Transverse colon (tissue), 4 donors: ENCODE data around the gene MGARP. TPM values are rescaled to one million over a fixed set of nuclear protein-coding genes. Genes with fewer than 3 reads are reported as not detected.

Experiments
- DNase-seq: peaks from one replicate; pipeline ENCODE4 v3.0.0-alpha.2; 2019
- H3K27ac ChIP-seq, 4 donors: fragments of 200-600 bp; sonication (generic); 2 replicates each; pipeline ENCODE4 v1.5.1; 2016 to 2018; ENCODE audit warnings: inconsistent platforms in 4 of 4
- H3K27me3 ChIP-seq: fragments of 200-600 bp; sonication (generic); 2 replicates; pipeline ENCODE4 v1.5.1; 2017; ENCODE audit warnings: inconsistent platforms
- H3K36me3 ChIP-seq, 4 donors: fragments of 200-600 bp; sonication (generic); 2 replicates each; pipeline ENCODE4 v1.5.1; 2017 to 2019; ENCODE audit warnings: inconsistent platforms in 4 of 4
- H3K4me1 ChIP-seq, 4 donors: fragments of 200-600 bp; sonication (generic); 2 replicates each; pipeline ENCODE4 v1.5.1; 2017 to 2020; ENCODE audit warnings: inconsistent platforms in 4 of 4
- H3K4me3 ChIP-seq, 4 donors: fragments of 200-600 bp; sonication (generic); 1 replicate in 1 of 4; 2 replicates in 3 of 4; pipeline versions ENCODE4 v1.5.1 to v1.6.1; 2017 to 2019; ENCODE audit warnings: inconsistent platforms in 4 of 4
- H3K9me3 ChIP-seq, 2 donors: fragments of 200-600 bp; sonication (generic); 2 replicates each; pipeline ENCODE4 v1.5.1; 2017 to 2019; ENCODE audit warnings: inconsistent platforms in 2 of 2
- EP300 ChIP-seq: sonication (generic); formaldehyde crosslinking; IDR thresholded peaks from one replicate; pipeline ENCODE4 v1.6.1; 2017; ENCODE audit warnings: antibody characterized with exemption, low read depth
- POLR2A ChIP-seq: fragments of 450-650 bp; IDR thresholded peaks from one replicate; pipeline ENCODE4 v1.6.1; 2016; ENCODE audit warnings: antibody characterized with exemption, mild to moderate bottlenecking, moderate library complexity
- POLR2AphosphoS5 ChIP-seq, 3 donors: sonication (generic); formaldehyde crosslinking; IDR thresholded peaks; one replicate each; pipeline ENCODE4 v1.6.1; 2016; ENCODE audit warnings: antibody characterized with exemption in 3 of 3
- WGBS, 2 donors: methylation state at CpG; one replicate each; pipeline ENCODE4 v1.1.5; 2018; ENCODE audit warnings: low coverage in 1 of 2; 5-methylcytosine and 5-hydroxymethylcytosine counted together
- in situ Hi-C, 4 donors: fragments of 200-750 bp; cut with MboI; loops; one replicate each; pipeline versions ENCODE4 v1.15.0 to v1.15.1; 2017; ENCODE audit warnings: low sequenced_read_pairs in 3 of 4, low pct_ligation_motif_present in 1 of 4, low pct_unique_long_range_greater_than_20kb in 1 of 4
- intact Hi-C: fragments of 100-400 bp; cut with DNase I; formaldehyde crosslinking; loops from one replicate; pipeline ENCODE4 v1.15.1; 2023; ENCODE audit warnings: low total_unique reads
- total RNA-seq, 4 donors: library from RNA; depleted of rRNA; stranded (reverse); fragments of >200 nt; gene quantifications; one replicate each; pipeline ENCODE4 v1.1.0, GENCODE V29; 2016
- TF ChIP-seq, protein P1 (sequence below), 5 experiments: fragments of 200-600 bp in 3 of 5; fragments of 450-650 bp in 2 of 5; sonication (generic) in 3 of 5; IDR thresholded peaks; 1 replicate in 2 of 5; 2 replicates in 3 of 5; pipeline ENCODE4 v1.5.1; 2016 to 2017; ENCODE audit warnings: antibody characterized with exemption in 5 of 5, inconsistent platforms in 3 of 5, mild to moderate bottlenecking in 2 of 5, moderate library complexity in 1 of 5

MGARP gene
- total RNA-seq, 4 donors from 2014 or later = 0.64 to 3.4 (median 0.82) TPM; not detected in 1

DNA sequence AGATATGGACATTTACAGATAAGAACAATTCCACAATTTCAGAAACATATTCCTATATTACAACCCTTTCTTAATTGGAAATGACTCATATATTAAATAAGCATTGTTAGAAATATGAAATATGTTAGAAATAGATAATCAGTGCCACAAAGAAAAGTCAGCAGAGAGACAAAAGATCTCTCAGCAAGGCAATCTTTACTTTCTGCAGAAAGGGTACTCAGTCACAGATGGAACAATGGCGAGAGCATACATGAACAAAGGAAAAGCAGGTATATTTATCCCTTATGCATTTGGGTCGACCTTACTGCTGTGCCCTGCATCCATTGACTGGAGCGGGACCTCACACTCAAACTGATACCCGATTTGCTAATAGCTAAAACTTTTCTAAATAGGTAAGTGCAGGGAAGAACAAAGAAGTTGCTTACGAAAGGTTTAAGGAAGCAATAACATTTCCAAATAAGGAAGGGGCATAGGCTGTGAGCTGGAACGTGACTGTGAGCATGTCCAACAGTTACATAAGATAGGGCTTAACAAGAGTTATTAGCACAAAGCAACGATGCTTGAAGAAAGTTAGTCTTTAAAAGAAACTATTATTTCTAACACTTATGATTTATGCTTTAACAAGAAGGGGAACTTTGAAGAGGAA lies 40.8 kb downstream of the MGARP start:
- Histone ChIP-seq H3K27ac (no peak overlapping the region), H3K4me3 (no peak overlapping the region), H3K4me1 (peaks cover 0 to 9% (median 0%) of the 10 kb centered on the region in 4 donors), H3K27me3 (no peaks in the 10 kb centered on the region), H3K9me3 (peaks cover 0 to 5% of the 10 kb centered on the region in 2 donors), H3K36me3 (no peaks in the 10 kb centered on the region)
- 79 to 82% methylated on average over 7 of the region's 7 CpGs for WGBS, 2 donors
- DNase-seq = no peak
- intact Hi-C loops = no loop called here
- TF ChIP-seq, protein P1, sequence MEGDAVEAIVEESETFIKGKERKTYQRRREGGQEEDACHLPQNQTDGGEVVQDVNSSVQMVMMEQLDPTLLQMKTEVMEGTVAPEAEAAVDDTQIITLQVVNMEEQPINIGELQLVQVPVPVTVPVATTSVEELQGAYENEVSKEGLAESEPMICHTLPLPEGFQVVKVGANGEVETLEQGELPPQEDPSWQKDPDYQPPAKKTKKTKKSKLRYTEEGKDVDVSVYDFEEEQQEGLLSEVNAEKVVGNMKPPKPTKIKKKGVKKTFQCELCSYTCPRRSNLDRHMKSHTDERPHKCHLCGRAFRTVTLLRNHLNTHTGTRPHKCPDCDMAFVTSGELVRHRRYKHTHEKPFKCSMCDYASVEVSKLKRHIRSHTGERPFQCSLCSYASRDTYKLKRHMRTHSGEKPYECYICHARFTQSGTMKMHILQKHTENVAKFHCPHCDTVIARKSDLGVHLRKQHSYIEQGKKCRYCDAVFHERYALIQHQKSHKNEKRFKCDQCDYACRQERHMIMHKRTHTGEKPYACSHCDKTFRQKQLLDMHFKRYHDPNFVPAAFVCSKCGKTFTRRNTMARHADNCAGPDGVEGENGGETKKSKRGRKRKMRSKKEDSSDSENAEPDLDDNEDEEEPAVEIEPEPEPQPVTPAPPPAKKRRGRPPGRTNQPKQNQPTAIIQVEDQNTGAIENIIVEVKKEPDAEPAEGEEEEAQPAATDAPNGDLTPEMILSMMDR (IDR thresholded peaks at IDR 0.05) = no peak
- TF ChIP-seq EP300 = no peak
- TF ChIP-seq POLR2A = no peak
- no peak for TF ChIP-seq POLR2AphosphoS5 (IDR thresholded peaks at IDR 0.05)
- in situ Hi-C loops = loop anchor here in 1 of 4 donors (10.0 kb wide), 1 partner anchor 56 kb away; no protein-coding TSS in a partner anchor

- no peak overlapping the region for H3K4me3 ChIP-seq
- no peak for DNase-seq
- TF ChIP-seq, protein P1 (IDR thresholded peaks at IDR 0.05) = no peak
- TF ChIP-seq POLR2A (no peak), EP300 (no peak), POLR2AphosphoS5 (IDR thresholded peaks at IDR 0.05) (no peak)
- intact Hi-C loops (no loop called here), in situ Hi-C loops (loop anchor here in 2 of 4 donors (5.0 to 10.0 kb wide), 2 partner anchors 61 to 63 kb away; no protein-coding TSS in a partner anchor)
- no peaks in the 10 kb centered on the region for H3K36me3 ChIP-seq
- H3K9me3 ChIP-seq = peaks cover 0 to 4% of the 10 kb centered on the region in 2 donors
- H3K27ac ChIP-seq = no peak overlapping the region
- peaks cover 0 to 3% (median 0%) of the 10 kb centered on the region in 4 donors for H3K4me1 ChIP-seq
- 71 to 87% methylated on average over 3 of the region's 3 CpGs for WGBS, 2 donors
- no peaks in the 10 kb centered on the region for H3K27me3 ChIP-seq
Observed at GRCh38 chr4:139234253-139234652, 45.8 kb downstream of the MGARP start.

DNA sequence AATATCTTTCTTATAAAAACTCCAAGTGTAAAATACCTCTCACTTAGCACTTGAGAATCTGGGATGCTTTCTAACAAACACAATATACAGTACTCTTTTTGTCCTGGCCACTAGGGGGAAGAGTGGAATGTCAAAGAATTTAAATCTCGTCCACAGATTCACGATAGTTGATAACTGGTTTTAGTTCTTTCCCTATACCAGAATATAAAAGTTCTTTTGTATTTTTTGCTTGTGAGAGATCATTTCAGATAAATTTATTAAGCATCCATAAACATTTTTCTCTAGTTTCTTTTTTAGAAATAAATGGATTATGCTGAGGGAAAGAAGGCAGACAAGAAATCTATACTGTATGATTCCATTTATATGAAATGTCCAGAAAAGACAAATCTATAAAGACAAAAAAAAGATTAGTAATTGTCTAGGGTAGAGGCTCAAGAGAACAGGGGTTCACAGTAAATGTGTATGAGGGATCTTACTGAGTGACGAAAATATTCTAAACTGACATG lies 50.4 kb downstream of the MGARP start:
- H3K27me3 ChIP-seq = no peaks in the 10 kb centered on the region
- DNase-seq = no peak
- H3K27ac ChIP-seq = no peak overlapping the region
- in situ Hi-C loops (loop anchor here in 2 of 4 donors (5.0 to 10.0 kb wide), 2 partner anchors 65 to 68 kb away; no protein-coding TSS in a partner anchor), intact Hi-C loops (no loop called here)
- 32 to 33% methylated on average over 3 of the region's 3 CpGs for WGBS, 2 donors
- H3K4me3 ChIP-seq = no peak overlapping the region
- H3K36me3 ChIP-seq = no peaks in the 10 kb centered on the region
- peaks cover 0 to 3% (median 0%) of the 10 kb centered on the region in 4 donors for H3K4me1 ChIP-seq
- TF ChIP-seq EP300 (no peak), POLR2AphosphoS5 (IDR thresholded peaks at IDR 0.05) (no peak), POLR2A (no peak)
- TF ChIP-seq, protein P1 (IDR thresholded peaks at IDR 0.05) = peak; percentile 65 to 79 (median 74)
- H3K9me3 ChIP-seq = no peaks in the 10 kb centered on the region

- no peaks in the 10 kb centered on the region for H3K9me3 ChIP-seq
- no peaks in the 10 kb centered on the region for H3K36me3 ChIP-seq
- 47 to 61% methylated on average over 2 of the region's 2 CpGs for WGBS, 2 donors
- no peak for DNase-seq
- intact Hi-C loops (no loop called here), in situ Hi-C loops (no loop called here)
- TF ChIP-seq POLR2AphosphoS5 (IDR thresholded peaks at IDR 0.05) (no peak), EP300 (no peak), POLR2A (no peak)
- TF ChIP-seq, protein P1 (IDR thresholded peaks at IDR 0.05) = no peak
- no peak overlapping the region for H3K4me3 ChIP-seq
- no peaks in the 10 kb centered on the region for H3K27me3 ChIP-seq
- H3K27ac ChIP-seq = no peak overlapping the region
- H3K4me1 ChIP-seq = peaks cover 0 to 3% (median 0%) of the 10 kb centered on the region in 4 donors
Observed at GRCh38 chr4:139227729-139228404, 52.2 kb downstream of the MGARP start.
